Suppressor macrophage treated with lipopolysaccharide for 4 hours (primary cell): ENCODE data around the gene POTEH.
"Not testable (repeated sequence)": the region's sequence is repeated elsewhere in the genome, so short reads cannot be mapped to it uniquely, and the experiment has no call there.

ENCODE experiments used
- DNase-seq: peaks from one replicate; pipeline ENCODE4 v3.0.0-alpha.2; 2020

Gene POTEH

GRCh38 chr22:15689749-15690125, at the start of gene POTEH:
POTEH (plus strand) TSS chr22:15690026; CDS start chr22:15690078, 52 bp downstream.
- not testable (repeated sequence) for DNase-seq

GRCh38 chr22:15642288-15642861, 47.5 kb upstream of the POTEH start:
- DNase-seq, result not testable (repeated sequence)

- not testable (repeated sequence) for DNase-seq
These were observed 37.9 kb upstream of the POTEH start for GRCh38 chr22:15651954-15652353.

- DNase-seq, result not testable (repeated sequence)
These were observed 37.1 kb upstream of the POTEH start for GRCh38 chr22:15652738-15653137.

GRCh38 chr22:15653241-15653640, 36.6 kb upstream of the POTEH start:
- DNase-seq, result not testable (repeated sequence)

- not testable (repeated sequence) for DNase-seq
These were observed 28.7 kb upstream of the POTEH start for GRCh38 chr22:15661102-15661501.

- DNase-seq, result not testable (repeated sequence)
These were observed 25.1 kb upstream of the POTEH start for GRCh38 chr22:15664682-15665081.

- DNase-seq, result not testable (repeated sequence)
These were observed 24.3 kb upstream of the POTEH start for GRCh38 chr22:15665478-15665877.

- DNase-seq, result not testable (repeated sequence)
These were observed 20.4 kb upstream of the POTEH start for GRCh38 chr22:15669430-15669829.

- not testable (repeated sequence) for DNase-seq
These were observed 10.1 kb upstream of the POTEH start for GRCh38 chr22:15679702-15680101.

GRCh38 chr22:15684115-15684514, 5.7 kb upstream of the POTEH start:
- DNase-seq, result not testable (repeated sequence)

GRCh38 chr22:15684695-15685094, 5.1 kb upstream of the POTEH start:
- not testable (repeated sequence) for DNase-seq

GRCh38 chr22:15685641-15686040, 4.2 kb upstream of the POTEH start:
- DNase-seq, result not testable (repeated sequence)

- not testable (repeated sequence) for DNase-seq
These were observed 2.7 kb upstream of the POTEH start for GRCh38 chr22:15687086-15687485.

- not testable (repeated sequence) for DNase-seq
These were observed 2.1 kb upstream of the POTEH start for GRCh38 chr22:15687676-15688075.

GRCh38 chr22:15688090-15688489, 1.7 kb upstream of the POTEH start:
- not testable (repeated sequence) for DNase-seq

- DNase-seq, result not testable (repeated sequence)
These were observed 646 bp upstream of the POTEH start for GRCh38 chr22:15689012-15689748.

- DNase-seq, result not testable (repeated sequence)
These were observed 23.8 kb downstream of the POTEH start for GRCh38 chr22:15713600-15713999.

- DNase-seq, result not testable (repeated sequence)
These were observed 24.3 kb downstream of the POTEH start for GRCh38 chr22:15714125-15714524.

GRCh38 chr22:15721884-15722283, 32.1 kb downstream of the POTEH start:
- not testable (repeated sequence) for DNase-seq

- not testable (repeated sequence) for DNase-seq
These were observed 39.5 kb downstream of the POTEH start for GRCh38 chr22:15729209-15729917.

- not testable (repeated sequence) for DNase-seq
These were observed 41.2 kb downstream of the POTEH start for GRCh38 chr22:15731023-15731422.

- DNase-seq, result not testable (repeated sequence)
These were observed 44.6 kb downstream of the POTEH start for GRCh38 chr22:15734411-15734810.
